ENCODE measurements around the gene ABCC1.

- no peak for TF ChIP-seq CTCF (IDR thresholded peaks at IDR 0.05)
- no peak for TF ChIP-seq POLR2A (IDR thresholded peaks at IDR 0.05)
Measured at GRCh38 chr16:16003719-16004313, 54.4 kb downstream of the ABCC1 start.

Data from Peyer's patch (tissue), 4 donors.